HepG2 (cell line): Measurements from ENCODE around the gene NGEF. TPM values are rescaled to one million over a fixed set of nuclear protein-coding genes. Genes with fewer than 3 reads are reported as not detected.

Source experiments
- FLYWCH1 ChIP-seq: sonication (generic); formaldehyde crosslinking; IDR thresholded peaks from 2 replicates; pipeline ENCODE4 v1.8.1; 2023; ENCODE audit warnings: mild to moderate bottlenecking, missing genetic modification reagents
- HDAC2 ChIP-seq: sonication (generic); formaldehyde crosslinking; IDR thresholded peaks from 2 replicates; pipeline ENCODE4 v1.4.0; 2020; ENCODE audit warnings: missing genetic modification reagents
- LCORL ChIP-seq, 2 experiments: fragments of 450-650 bp in 1 of 2; sonication (generic) in 1 of 2; formaldehyde crosslinking in 1 of 2; IDR thresholded peaks; 2 replicates each; pipeline versions ENCODE4 v1.5.0 to v1.6.1; 2017 to 2020; ENCODE audit warnings: antibody characterized with exemption in 1 of 2, missing genetic modification reagents in 1 of 2
- NR2F6 ChIP-seq, 2 experiments: IDR thresholded peaks; 2 replicates each; pipeline ENCODE4 v1.6.1; 2016; ENCODE audit warnings: antibody characterized with exemption in 1 of 2, mild to moderate bottlenecking in 1 of 2
- SP5 ChIP-seq: IDR thresholded peaks from 2 replicates; pipeline ENCODE4 v1.6.1; 2016; ENCODE audit warnings: low read depth, borderline replicate concordance
- YY1 ChIP-seq: IDR thresholded peaks from 2 replicates; pipeline ENCODE4 v1.6.1; 2011; ENCODE audit warnings: low read length, low read depth, moderate library complexity, mild to moderate bottlenecking; ENCODE audit not compliant: insufficient read depth, insufficient replicate concordance
- ZNF124 ChIP-seq: sonication (generic); formaldehyde crosslinking; IDR thresholded peaks from 2 replicates; pipeline ENCODE4 v1.4.0; 2020; ENCODE audit warnings: missing genetic modification reagents
- ZNF841 ChIP-seq: sonication (generic); formaldehyde crosslinking; IDR thresholded peaks from 2 replicates; pipeline ENCODE4 v1.8.1; 2023; ENCODE audit warnings: missing genetic modification reagents, borderline replicate concordance
- polyA plus RNA-seq, 8 experiments: library from polyadenylated mRNA; depleted of rRNA in 3 of 8; stranded (reverse) in 7 of 8; unstranded in 1 of 8; fragments of >200 nt; fragmentation: Illumina TruSeq in 4 of 8; extraction: Trizol in 4 of 8; gene quantifications; 2 replicates each; pipeline versions ENCODE4 v1.2.1 to v1.2.3, GENCODE V29; 2011 to 2016; ENCODE audit warnings: low read depth in 4 of 8, missing spikeins in 1 of 8, mixed read lengths in 1 of 8; ENCODE audit not compliant: insufficient read depth in 1 of 8
- total RNA-seq, 5 experiments: library from RNA; depleted of rRNA; stranded (reverse); fragments of >200 nt; fragmentation: Illumina TruSeq; extraction: Trizol; gene quantifications; 2 replicates each; pipeline ENCODE4 v1.2.3, GENCODE V29; 2016; ENCODE audit warnings: low read depth in 1 of 5
- TF ChIP-seq, protein P1 (sequence below): sonication (generic); formaldehyde crosslinking; IDR thresholded peaks from 2 replicates; pipeline ENCODE4 v1.4.0; 2020; ENCODE audit warnings: missing genetic modification reagents, low read depth, mild to moderate bottlenecking, borderline replicate concordance
- TF ChIP-seq, protein P2 (sequence below): sonication (generic); formaldehyde crosslinking; IDR thresholded peaks from 2 replicates; pipeline ENCODE4 v1.5.0; 2020; ENCODE audit warnings: missing genetic modification reagents, mild to moderate bottlenecking, borderline replicate concordance
- TF ChIP-seq, protein P3 (sequence below): sonication (generic); formaldehyde crosslinking; IDR thresholded peaks from 2 replicates; pipeline ENCODE4 v1.5.0; 2020; ENCODE audit warnings: mild to moderate bottlenecking, missing genetic modification reagents
- TF ChIP-seq, protein P4 (sequence below): sonication (generic); formaldehyde crosslinking; IDR thresholded peaks from 2 replicates; pipeline ENCODE4; 2020; ENCODE audit warnings: missing genetic modification reagents, mild to moderate bottlenecking, borderline replicate concordance
- TF ChIP-seq, protein P5 (sequence below): sonication (generic); formaldehyde crosslinking; IDR thresholded peaks from 2 replicates; pipeline ENCODE4 v1.9.0; 2022; ENCODE audit warnings: missing genetic modification reagents, mild to moderate bottlenecking, borderline replicate concordance
- TF ChIP-seq, protein P6 (sequence below): sonication (generic); formaldehyde crosslinking; IDR thresholded peaks from 2 replicates; pipeline ENCODE4 v1.4.0; 2020; ENCODE audit warnings: missing genetic modification reagents, borderline replicate concordance

NGEF gene
- total and polyA plus RNA-seq, 2 of the 13 experiments (the other 11 are each of a cell fraction or from before 2014, with no cell fraction given), result 14.4 to 36.9 TPM

DNA sequence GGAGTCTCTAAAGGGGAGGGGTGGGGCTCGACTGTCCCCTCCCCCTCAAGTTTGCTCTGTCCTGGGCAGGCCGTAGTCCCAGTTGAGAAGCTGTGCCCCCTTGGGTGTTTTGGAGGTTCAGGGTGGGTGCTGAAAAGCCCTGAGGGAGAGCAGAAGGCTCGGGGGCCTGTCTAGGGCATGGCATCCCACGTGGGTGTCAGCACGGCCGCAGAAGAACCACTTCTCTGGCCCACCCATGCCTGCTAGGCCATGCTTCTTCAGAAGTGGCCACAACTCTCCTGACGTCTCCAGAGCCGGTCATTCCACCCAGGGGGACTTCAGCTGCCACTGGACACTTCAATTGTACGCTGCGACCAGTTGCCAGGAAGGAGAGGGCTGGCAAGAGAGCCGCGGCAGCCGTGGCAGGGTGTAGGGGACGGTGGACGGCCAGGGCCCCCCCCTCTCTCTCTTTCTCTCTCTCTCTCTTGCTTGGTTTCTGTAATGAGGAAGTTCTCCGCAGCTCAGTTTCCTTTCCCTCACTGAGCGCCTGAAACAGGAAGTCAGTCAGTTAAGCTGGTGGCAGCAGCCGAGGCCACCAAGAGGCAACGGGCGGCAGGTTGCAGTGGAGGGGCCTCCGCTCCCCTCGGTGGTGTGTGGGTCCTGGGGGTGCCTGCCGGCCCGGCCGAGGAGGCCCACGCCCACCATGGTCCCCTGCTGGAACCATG, 46.9 kb upstream of the NGEF start, which contains the start of gene INPP5D (continued):
- peak; percentile 63 for TF ChIP-seq HDAC2 (CRISPR knock-in tag)
- TF ChIP-seq ZNF841 (CRISPR knock-in tag), result no peak
- TF ChIP-seq, protein P1, sequence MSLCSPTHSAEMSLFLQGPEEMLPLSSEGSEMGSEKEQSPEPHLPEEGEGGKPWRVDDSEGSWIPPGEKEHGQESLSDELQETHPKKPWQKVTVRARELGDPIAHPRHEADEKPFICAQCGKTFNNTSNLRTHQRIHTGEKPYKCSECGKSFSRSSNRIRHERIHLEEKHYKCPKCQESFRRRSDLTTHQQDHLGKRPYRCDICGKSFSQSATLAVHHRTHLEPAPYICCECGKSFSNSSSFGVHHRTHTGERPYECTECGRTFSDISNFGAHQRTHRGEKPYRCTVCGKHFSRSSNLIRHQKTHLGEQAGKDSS (CRISPR knock-in tag), result 0 out of 2 replicates have a peak, but pooled peaks have one; percentile 73
- 0 out of 2 replicates have a peak, but pooled peaks have one; percentile 4 for TF ChIP-seq ZNF124 (CRISPR knock-in tag)
- TF ChIP-seq, protein P2, sequence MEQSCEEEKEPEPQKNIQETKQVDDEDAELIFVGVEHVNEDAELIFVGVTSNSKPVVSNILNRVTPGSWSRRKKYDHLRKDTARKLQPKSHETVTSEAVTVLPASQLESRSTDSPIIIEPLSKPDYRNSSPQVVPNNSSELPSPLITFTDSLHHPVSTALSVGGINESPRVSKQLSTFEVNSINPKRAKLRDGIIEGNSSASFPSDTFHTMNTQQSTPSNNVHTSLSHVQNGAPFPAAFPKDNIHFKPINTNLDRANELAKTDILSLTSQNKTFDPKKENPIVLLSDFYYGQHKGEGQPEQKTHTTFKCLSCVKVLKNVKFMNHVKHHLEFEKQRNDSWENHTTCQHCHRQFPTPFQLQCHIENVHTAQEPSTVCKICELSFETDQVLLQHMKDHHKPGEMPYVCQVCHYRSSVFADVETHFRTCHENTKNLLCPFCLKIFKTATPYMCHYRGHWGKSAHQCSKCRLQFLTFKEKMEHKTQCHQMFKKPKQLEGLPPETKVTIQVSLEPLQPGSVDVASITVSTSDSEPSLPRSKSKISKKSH, result 0 out of 2 replicates have a peak, but pooled peaks have one; percentile 11
- TF ChIP-seq, protein P3, sequence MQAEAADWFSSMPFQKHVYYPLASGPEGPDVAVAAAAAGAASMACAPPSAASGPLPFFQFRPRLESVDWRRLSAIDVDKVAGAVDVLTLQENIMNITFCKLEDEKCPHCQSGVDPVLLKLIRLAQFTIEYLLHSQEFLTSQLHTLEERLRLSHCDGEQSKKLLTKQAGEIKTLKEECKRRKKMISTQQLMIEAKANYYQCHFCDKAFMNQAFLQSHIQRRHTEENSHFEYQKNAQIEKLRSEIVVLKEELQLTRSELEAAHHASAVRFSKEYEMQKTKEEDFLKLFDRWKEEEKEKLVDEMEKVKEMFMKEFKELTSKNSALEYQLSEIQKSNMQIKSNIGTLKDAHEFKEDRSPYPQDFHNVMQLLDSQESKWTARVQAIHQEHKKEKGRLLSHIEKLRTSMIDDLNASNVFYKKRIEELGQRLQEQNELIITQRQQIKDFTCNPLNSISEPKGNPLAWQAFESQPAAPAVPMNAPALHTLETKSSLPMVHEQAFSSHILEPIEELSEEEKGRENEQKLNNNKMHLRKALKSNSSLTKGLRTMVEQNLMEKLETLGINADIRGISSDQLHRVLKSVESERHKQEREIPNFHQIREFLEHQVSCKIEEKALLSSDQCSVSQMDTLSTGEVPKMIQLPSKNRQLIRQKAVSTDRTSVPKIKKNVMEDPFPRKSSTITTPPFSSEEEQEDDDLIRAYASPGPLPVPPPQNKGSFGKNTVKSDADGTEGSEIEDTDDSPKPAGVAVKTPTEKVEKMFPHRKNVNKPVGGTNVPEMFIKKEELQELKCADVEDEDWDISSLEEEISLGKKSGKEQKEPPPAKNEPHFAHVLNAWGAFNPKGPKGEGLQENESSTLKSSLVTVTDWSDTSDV (CRISPR knock-in tag), result peak; percentile 41; the same call in 1 of the 2 replicates
- TF ChIP-seq FLYWCH1, result 0 out of 2 replicates have a peak, but pooled peaks have one; percentile 68
- 0 out of 2 replicates have a peak, but pooled peaks have one; percentile 1 for TF ChIP-seq SP5 (CRISPR knock-in tag)
- no peak for TF ChIP-seq LCORL (IDR thresholded peaks at IDR 0.05)
- TF ChIP-seq LCORL (CRISPR knock-in tag; IDR thresholded peaks at IDR 0.05), result peak; percentile 73; the same call in 1 of the 2 replicates
- TF ChIP-seq YY1, result peak; percentile 2
- TF ChIP-seq, protein P4, sequence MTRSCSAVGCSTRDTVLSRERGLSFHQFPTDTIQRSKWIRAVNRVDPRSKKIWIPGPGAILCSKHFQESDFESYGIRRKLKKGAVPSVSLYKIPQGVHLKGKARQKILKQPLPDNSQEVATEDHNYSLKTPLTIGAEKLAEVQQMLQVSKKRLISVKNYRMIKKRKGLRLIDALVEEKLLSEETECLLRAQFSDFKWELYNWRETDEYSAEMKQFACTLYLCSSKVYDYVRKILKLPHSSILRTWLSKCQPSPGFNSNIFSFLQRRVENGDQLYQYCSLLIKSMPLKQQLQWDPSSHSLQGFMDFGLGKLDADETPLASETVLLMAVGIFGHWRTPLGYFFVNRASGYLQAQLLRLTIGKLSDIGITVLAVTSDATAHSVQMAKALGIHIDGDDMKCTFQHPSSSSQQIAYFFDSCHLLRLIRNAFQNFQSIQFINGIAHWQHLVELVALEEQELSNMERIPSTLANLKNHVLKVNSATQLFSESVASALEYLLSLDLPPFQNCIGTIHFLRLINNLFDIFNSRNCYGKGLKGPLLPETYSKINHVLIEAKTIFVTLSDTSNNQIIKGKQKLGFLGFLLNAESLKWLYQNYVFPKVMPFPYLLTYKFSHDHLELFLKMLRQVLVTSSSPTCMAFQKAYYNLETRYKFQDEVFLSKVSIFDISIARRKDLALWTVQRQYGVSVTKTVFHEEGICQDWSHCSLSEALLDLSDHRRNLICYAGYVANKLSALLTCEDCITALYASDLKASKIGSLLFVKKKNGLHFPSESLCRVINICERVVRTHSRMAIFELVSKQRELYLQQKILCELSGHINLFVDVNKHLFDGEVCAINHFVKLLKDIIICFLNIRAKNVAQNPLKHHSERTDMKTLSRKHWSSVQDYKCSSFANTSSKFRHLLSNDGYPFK (CRISPR knock-in tag), result 0 out of 2 replicates have a peak, but pooled peaks have one; percentile 9
- TF ChIP-seq, protein P5, sequence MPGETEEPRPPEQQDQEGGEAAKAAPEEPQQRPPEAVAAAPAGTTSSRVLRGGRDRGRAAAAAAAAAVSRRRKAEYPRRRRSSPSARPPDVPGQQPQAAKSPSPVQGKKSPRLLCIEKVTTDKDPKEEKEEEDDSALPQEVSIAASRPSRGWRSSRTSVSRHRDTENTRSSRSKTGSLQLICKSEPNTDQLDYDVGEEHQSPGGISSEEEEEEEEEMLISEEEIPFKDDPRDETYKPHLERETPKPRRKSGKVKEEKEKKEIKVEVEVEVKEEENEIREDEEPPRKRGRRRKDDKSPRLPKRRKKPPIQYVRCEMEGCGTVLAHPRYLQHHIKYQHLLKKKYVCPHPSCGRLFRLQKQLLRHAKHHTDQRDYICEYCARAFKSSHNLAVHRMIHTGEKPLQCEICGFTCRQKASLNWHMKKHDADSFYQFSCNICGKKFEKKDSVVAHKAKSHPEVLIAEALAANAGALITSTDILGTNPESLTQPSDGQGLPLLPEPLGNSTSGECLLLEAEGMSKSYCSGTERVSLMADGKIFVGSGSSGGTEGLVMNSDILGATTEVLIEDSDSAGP (CRISPR knock-in tag), result peak; percentile 75; the same call in 1 of the 2 replicates
- no peak for TF ChIP-seq NR2F6 (IDR thresholded peaks at IDR 0.05)
- no peak; the same call in 1 of the 2 replicates for TF ChIP-seq NR2F6 (CRISPR knock-in tag; IDR thresholded peaks at IDR 0.05)
- TF ChIP-seq, protein P6, sequence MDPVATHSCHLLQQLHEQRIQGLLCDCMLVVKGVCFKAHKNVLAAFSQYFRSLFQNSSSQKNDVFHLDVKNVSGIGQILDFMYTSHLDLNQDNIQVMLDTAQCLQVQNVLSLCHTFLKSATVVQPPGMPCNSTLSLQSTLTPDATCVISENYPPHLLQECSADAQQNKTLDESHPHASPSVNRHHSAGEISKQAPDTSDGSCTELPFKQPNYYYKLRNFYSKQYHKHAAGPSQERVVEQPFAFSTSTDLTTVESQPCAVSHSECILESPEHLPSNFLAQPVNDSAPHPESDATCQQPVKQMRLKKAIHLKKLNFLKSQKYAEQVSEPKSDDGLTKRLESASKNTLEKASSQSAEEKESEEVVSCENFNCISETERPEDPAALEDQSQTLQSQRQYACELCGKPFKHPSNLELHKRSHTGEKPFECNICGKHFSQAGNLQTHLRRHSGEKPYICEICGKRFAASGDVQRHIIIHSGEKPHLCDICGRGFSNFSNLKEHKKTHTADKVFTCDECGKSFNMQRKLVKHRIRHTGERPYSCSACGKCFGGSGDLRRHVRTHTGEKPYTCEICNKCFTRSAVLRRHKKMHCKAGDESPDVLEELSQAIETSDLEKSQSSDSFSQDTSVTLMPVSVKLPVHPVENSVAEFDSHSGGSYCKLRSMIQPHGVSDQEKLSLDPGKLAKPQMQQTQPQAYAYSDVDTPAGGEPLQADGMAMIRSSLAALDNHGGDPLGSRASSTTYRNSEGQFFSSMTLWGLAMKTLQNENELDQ (CRISPR knock-in tag), result no peak
